ENCODE results near the gene FN1. TPM values are rescaled to one million over a fixed set of nuclear protein-coding genes. Genes with fewer than 3 reads are reported as not detected.
A peak's percentile ranks its signal among the peaks of the same experiment; 100 is the strongest.

FN1 gene
- total RNA-seq, 1 experiment from 2014 or later, result 39.4 TPM

DNA sequence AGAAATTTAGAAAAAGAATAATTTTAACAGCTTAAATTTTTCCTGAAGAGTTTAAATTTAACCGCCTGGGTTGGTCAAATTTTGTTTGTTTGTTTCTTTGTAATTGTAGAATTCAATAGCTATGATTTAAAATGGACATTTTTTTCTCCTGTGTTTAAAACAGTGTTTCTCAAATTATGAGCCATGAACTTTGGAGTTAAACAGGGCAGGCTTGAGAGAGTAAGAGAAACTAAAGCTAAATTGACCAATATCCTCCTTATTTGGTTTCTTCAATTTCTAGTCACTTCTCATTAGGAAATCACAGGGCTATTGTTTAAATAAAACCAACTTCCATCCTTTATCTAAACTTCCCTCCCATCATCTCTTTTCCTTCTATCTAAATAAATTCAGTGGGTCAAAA lies 21.9 kb downstream of the FN1 start:
- Histone ChIP-seq H3K4me3 (no peak overlapping the region), H3K27ac (no peak overlapping the region), H3K4me2 (no peak overlapping the region), H3K79me2 (ENCODE audit: low read depth) (no peaks in the 10 kb centered on the region), H3K36me3 (ENCODE audit: low read depth) (no peaks in the 10 kb centered on the region), H3K9me2 (ENCODE audit: insufficient read depth) (no peaks in the 10 kb centered on the region), H2AFZ (no peak overlapping the region), H3K4me1 (replicated peaks; ENCODE audit: insufficient read depth) (peaks cover 37% of the 10 kb centered on the region), H3F3A (ENCODE audit: insufficient read depth, low read depth) (peaks cover 24% of the 10 kb centered on the region), H3K9me3 (ENCODE audit: insufficient read depth, low read depth) (no peaks in the 10 kb centered on the region; the same call in 1 of the 2 replicates), H4K20me1 (ENCODE audit: insufficient read depth) (no peaks in the 10 kb centered on the region), H3K27me3 (ENCODE audit: insufficient read depth, low read depth) (no peaks in the 10 kb centered on the region)
- intact Hi-C loops (cut with micrococcal nuclease; ENCODE audit: unreplicated experiment), result loop anchor here (5.0 kb wide), 1 partner anchor 102 kb away; the partner anchor contains the start of gene ATIC
- POLR2A ChIA-PET (ENCODE audit: unreplicated experiment), result no interaction called here
- no TSS peak for BruUV-seq (replicated peaks)
- no peak for DNase-seq
- TF ChIP-seq EZH2 (IDR thresholded peaks at IDR 0.05; ENCODE audit: low read depth), result no peak
- TF ChIP-seq, protein P1, sequence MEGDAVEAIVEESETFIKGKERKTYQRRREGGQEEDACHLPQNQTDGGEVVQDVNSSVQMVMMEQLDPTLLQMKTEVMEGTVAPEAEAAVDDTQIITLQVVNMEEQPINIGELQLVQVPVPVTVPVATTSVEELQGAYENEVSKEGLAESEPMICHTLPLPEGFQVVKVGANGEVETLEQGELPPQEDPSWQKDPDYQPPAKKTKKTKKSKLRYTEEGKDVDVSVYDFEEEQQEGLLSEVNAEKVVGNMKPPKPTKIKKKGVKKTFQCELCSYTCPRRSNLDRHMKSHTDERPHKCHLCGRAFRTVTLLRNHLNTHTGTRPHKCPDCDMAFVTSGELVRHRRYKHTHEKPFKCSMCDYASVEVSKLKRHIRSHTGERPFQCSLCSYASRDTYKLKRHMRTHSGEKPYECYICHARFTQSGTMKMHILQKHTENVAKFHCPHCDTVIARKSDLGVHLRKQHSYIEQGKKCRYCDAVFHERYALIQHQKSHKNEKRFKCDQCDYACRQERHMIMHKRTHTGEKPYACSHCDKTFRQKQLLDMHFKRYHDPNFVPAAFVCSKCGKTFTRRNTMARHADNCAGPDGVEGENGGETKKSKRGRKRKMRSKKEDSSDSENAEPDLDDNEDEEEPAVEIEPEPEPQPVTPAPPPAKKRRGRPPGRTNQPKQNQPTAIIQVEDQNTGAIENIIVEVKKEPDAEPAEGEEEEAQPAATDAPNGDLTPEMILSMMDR (conservative IDR thresholded peaks at IDR 0.05), result no peak
- CTCF ChIA-PET, result no interaction called here

DNA sequence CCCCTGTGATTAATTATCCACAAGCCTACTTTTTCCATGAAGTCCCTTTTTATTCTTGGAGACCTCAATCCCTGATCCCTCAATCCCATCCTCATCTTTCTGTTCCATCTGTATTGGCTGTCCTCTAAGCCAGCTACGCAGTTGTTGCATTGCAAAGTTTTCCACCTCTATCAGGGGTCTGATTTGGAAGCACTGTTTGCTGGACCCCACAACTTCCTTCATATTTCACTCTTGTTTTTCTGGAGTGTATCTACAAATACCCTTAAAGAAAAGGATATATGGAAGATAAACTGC lies 22.4 kb downstream of the FN1 start:
- ChIA-PET POLR2A (ENCODE audit: unreplicated experiment) (no interaction called here), CTCF (no interaction called here)
- H3K27me3 ChIP-seq (ENCODE audit: insufficient read depth, low read depth), result no peaks in the 10 kb centered on the region
- no peak overlapping the region for H2AFZ ChIP-seq
- H3K27ac ChIP-seq, result no peak overlapping the region
- no TSS peak for BruUV-seq (replicated peaks)
- H3K4me3 ChIP-seq, result no peak overlapping the region
- no peak overlapping the region for H3K4me2 ChIP-seq
- intact Hi-C loops (cut with micrococcal nuclease; ENCODE audit: unreplicated experiment), result loop anchor here (5.0 kb wide), 1 partner anchor 101 kb away; the partner anchor contains the start of gene ATIC
- no peak for TF ChIP-seq EZH2 (IDR thresholded peaks at IDR 0.05; ENCODE audit: low read depth)
- TF ChIP-seq, protein P1 (conservative IDR thresholded peaks at IDR 0.05), result no peak
- DNase-seq, result no peak
- peaks cover 24% of the 10 kb centered on the region for H3F3A ChIP-seq (ENCODE audit: insufficient read depth, low read depth)
- H3K4me1 ChIP-seq (replicated peaks; ENCODE audit: insufficient read depth), result peaks cover 38% of the 10 kb centered on the region
- H3K9me3 ChIP-seq (ENCODE audit: insufficient read depth, low read depth), result no peaks in the 10 kb centered on the region; the same call in 1 of the 2 replicates
- no peaks in the 10 kb centered on the region for H3K36me3 ChIP-seq (ENCODE audit: low read depth)
- no peaks in the 10 kb centered on the region for H3K9me2 ChIP-seq (ENCODE audit: insufficient read depth)
- H4K20me1 ChIP-seq (ENCODE audit: insufficient read depth), result no peaks in the 10 kb centered on the region
- no peaks in the 10 kb centered on the region for H3K79me2 ChIP-seq (ENCODE audit: low read depth)

DNA sequence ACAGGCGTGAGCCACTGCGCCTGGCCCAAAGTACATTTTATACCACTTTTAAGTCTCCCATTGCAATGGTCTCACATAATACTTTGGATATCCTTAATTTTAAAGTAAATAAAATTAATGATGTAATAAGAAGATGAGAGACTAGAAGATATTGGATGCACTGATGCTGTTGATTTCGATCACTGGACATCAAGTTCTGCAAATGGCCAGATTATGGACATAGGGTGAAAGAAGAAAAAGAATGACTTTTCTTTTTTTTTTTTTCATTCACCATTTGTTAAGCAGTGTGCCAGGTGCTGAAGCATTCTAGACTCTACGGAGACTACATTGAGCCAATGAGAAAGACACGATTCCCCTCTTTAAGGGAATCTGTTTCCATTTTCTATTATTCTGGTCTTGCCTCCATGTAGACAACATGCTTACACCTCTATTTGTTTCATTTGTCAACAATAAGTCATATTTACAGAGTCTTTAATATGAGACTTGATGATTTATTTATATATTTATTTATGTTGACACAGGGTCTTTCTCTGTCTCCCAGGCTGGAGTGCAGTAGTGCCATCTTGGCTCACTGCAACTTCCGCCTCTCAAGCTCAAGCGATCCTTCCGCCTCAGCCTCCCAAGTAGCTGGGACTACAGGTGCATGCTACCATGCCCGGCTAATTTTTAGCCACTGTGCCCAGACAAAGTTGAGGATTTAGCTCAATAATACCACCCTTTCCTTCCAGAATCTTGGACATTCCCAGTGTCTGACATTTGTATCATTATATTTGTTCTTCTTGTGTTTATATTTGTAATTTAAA lies 23.7 kb downstream of the FN1 start:
- H3F3A ChIP-seq (ENCODE audit: insufficient read depth, low read depth), result peaks cover 24% of the 10 kb centered on the region
- DNase-seq, result no peak
- H3K27ac ChIP-seq, result peak overlapping the region; percentile 82
- H2AFZ ChIP-seq, result no peak overlapping the region
- H3K9me3 ChIP-seq (ENCODE audit: insufficient read depth, low read depth), result no peaks in the 10 kb centered on the region; the same call in 1 of the 2 replicates
- H3K27me3 ChIP-seq (ENCODE audit: insufficient read depth, low read depth), result no peaks in the 10 kb centered on the region
- no peaks in the 10 kb centered on the region for H3K9me2 ChIP-seq (ENCODE audit: insufficient read depth)
- 0 out of 2 replicates have a peak overlapping the region, but pooled peaks have one; percentile 2 for H3K4me3 ChIP-seq
- H3K36me3 ChIP-seq (ENCODE audit: low read depth), result no peaks in the 10 kb centered on the region
- POLR2A ChIA-PET (ENCODE audit: unreplicated experiment), result interaction anchor here (0.6 kb wide), 1 partner anchor 584 kb away, joined by 3 read pairs; no protein-coding TSS in a partner anchor
- no TSS peak for BruUV-seq (replicated peaks)
- H3K4me2 ChIP-seq, result no peak overlapping the region
- intact Hi-C loops (cut with micrococcal nuclease; ENCODE audit: unreplicated experiment), result loop anchor here (2.0 to 5.0 kb wide), 2 partner anchors 23 to 100 kb away; partner anchors contain the start of gene ATIC
- H4K20me1 ChIP-seq (ENCODE audit: insufficient read depth), result no peaks in the 10 kb centered on the region
- TF ChIP-seq, protein P1 (conservative IDR thresholded peaks at IDR 0.05), result no peak
- TF ChIP-seq EZH2 (IDR thresholded peaks at IDR 0.05; ENCODE audit: low read depth), result no peak
- CTCF ChIA-PET, result no interaction called here
- peaks cover 38% of the 10 kb centered on the region for H3K4me1 ChIP-seq (replicated peaks; ENCODE audit: insufficient read depth)
- no peaks in the 10 kb centered on the region for H3K79me2 ChIP-seq (ENCODE audit: low read depth)

All from PC-9 (cell line).